D721Med (cell line): ENCODE data around the gene KNL1.
"Not testable (repeated sequence)": the region's sequence is repeated elsewhere in the genome, so short reads cannot be mapped to it uniquely, and the experiment has no call there.

Source experiments
- DNase-seq: peaks from one replicate; pipeline ENCODE4 v3.0.0; 2011; ENCODE audit warnings: low spot score; ENCODE audit not compliant: insufficient read length
- FAIRE-seq: peaks from 2 replicates; lab custom pipeline; 2011; peaks lifted over from hg19 to GRCh38; lab: Jason Lieb, UNC
- CTCF ChIP-seq: IDR thresholded peaks from 2 replicates; pipeline ENCODE4 v1.5.1; 2012; ENCODE audit warnings: mild to moderate bottlenecking, control low read depth; ENCODE audit not compliant: insufficient read depth; ENCODE audit errors: missing control alignments

The KNL1 gene

GRCh38 chr15:40565333-40566238 is 28.5 kb upstream of the KNL1 start:
- DNase-seq = no peak
- FAIRE-seq = no peak
- TF ChIP-seq CTCF = no peak

- FAIRE-seq = no peak
These were observed 26.9 kb upstream of the KNL1 start for GRCh38 chr15:40567111-40567510.

GRCh38 chr15:40569129-40569953 is 24.7 kb upstream of the KNL1 start, which contains the start of gene RPUSD2:
RPUSD2 (plus strand) TSS chr15:40569299; CDS start chr15:40569338, 39 bp downstream.
- DNase-seq (peak; percentile 92), FAIRE-seq (no peak)
- TF ChIP-seq CTCF = no peak

More at GRCh38 chr15:40567111-40567510, 26.9 kb upstream of the KNL1 start:
- peak; percentile 23 for TF ChIP-seq CTCF
- DNase-seq = no peak

- DNase-seq = no peak
- TF ChIP-seq CTCF = no peak
- FAIRE-seq = no peak
These were observed 18.9 kb upstream of the KNL1 start for GRCh38 chr15:40575113-40575512.

GRCh38 chr15:40576914-40577313 is 17.1 kb upstream of the KNL1 start:
- not testable (repeated sequence) for FAIRE-seq, DNase-seq

GRCh38 chr15:40578892-40579291 is 15.2 kb upstream of the KNL1 start:
- no peak for FAIRE-seq
- TF ChIP-seq CTCF = no peak
- no peak for DNase-seq

- FAIRE-seq, DNase-seq: not testable (repeated sequence)
These were observed 12.3 kb upstream of the KNL1 start for GRCh38 chr15:40581796-40582195.
